SK-N-SH (cell line): ENCODE results near the gene S100Z. TPM values are rescaled to one million over a fixed set of nuclear protein-coding genes. Genes with fewer than 3 reads are reported as not detected.
"Not testable (repeated sequence)": the region's sequence is repeated elsewhere in the genome, so short reads cannot be mapped to it uniquely, and the experiment has no call there.

Experiments used
- CTCF ChIA-PET: fragments of 300-600, 350-600 bp; formaldehyde crosslinking; extraction: SDS; loops from one replicate; lab custom pipeline; 2021; lab: Yijun Ruan, JAX
- POLR2A ChIA-PET: fragments of 350-600 bp; sonication (Branson Sonifier 250); formaldehyde crosslinking; extraction: SDS; loops from one replicate; lab custom pipeline; 2020; ENCODE audit warnings: antibody characterized with exemption, inconsistent platforms; lab: Yijun Ruan, JAX
- DNase-seq: peaks from one replicate; pipeline ENCODE4 v3.0.0; 2012
- H2AFZ ChIP-seq: fragments of 200-600 bp; sonication (generic); 2 replicates; pipeline ENCODE4 v1.8.1; 2016; ENCODE audit warnings: antibody characterized with exemption, mild to moderate bottlenecking, low read depth
- H3F3A ChIP-seq: fragments of 200-600 bp; sonication (generic); replicated peaks from 2 replicates; pipeline ENCODE3; 2016; ENCODE audit warnings: antibody characterized with exemption, mild to moderate bottlenecking; ENCODE audit not compliant: insufficient read depth
- H3K27ac ChIP-seq, 2 experiments: fragments of 200-500 bp in 1 of 2; fragments of 200-600 bp in 1 of 2; sonication (Bioruptor generic) in 1 of 2; sonication (generic), shearing (Covaris generic) in 1 of 2; 2 replicates each; pipeline versions ENCODE4 v1.5.1 to v1.6.1; 2014 to 2016; ENCODE audit warnings: low read depth in 2 of 2, inconsistent platforms in 1 of 2, low read length in 1 of 2, mild to moderate bottlenecking in 1 of 2, mixed read lengths in 1 of 2
- H3K27me3 ChIP-seq: fragments of 200-600 bp; sonication (generic), shearing (Covaris generic); 2 replicates; pipeline ENCODE4 v1.6.1; 2016; ENCODE audit warnings: mixed run types; ENCODE audit not compliant: insufficient read depth
- H3K36me3 ChIP-seq, 2 experiments: fragments of 200-500 bp in 1 of 2; fragments of 200-600 bp in 1 of 2; sonication (Bioruptor generic) in 1 of 2; sonication (generic) in 1 of 2; replicated peaks in 1 of 2; 2 replicates each; pipeline versions ENCODE3 to v1.5.1; 2014 to 2016; ENCODE audit warnings: low read length in 1 of 2, mild to moderate bottlenecking in 1 of 2; ENCODE audit not compliant: insufficient read depth in 2 of 2, control insufficient read depth in 1 of 2
- H3K4me1 ChIP-seq, 2 experiments: fragments of 200-500 bp in 1 of 2; fragments of 200-600 bp in 1 of 2; sonication (Bioruptor generic) in 1 of 2; sonication (generic), shearing (Covaris generic) in 1 of 2; 2 replicates each; pipeline versions ENCODE4 v1.5.1 to v1.6.1; 2014 to 2016; ENCODE audit warnings: low read depth in 1 of 2, low read length in 1 of 2, mixed run types in 1 of 2; ENCODE audit not compliant: insufficient read depth in 2 of 2, control insufficient read depth in 1 of 2
- H3K4me2 ChIP-seq: fragments of 200-600 bp; sonication (generic), shearing (Covaris generic); 2 replicates; pipeline ENCODE4 v1.6.1; 2017; ENCODE audit warnings: mixed run types
- H3K4me3 ChIP-seq, 2 experiments: fragments of 200-500 bp in 1 of 2; fragments of 200-600 bp in 1 of 2; sonication (Bioruptor generic) in 1 of 2; sonication (generic), shearing (Covaris generic) in 1 of 2; 2 replicates each; pipeline versions ENCODE4 v1.5.1 to v1.8.1; 2014 to 2016; ENCODE audit warnings: low read depth in 2 of 2, inconsistent platforms in 1 of 2, low read length in 1 of 2, mild to moderate bottlenecking in 1 of 2, mixed read lengths in 1 of 2, moderate library complexity in 1 of 2
- H3K79me2 ChIP-seq: fragments of 200-600 bp; sonication (generic); 2 replicates; pipeline ENCODE4 v1.8.1; 2017; ENCODE audit warnings: mild to moderate bottlenecking; ENCODE audit not compliant: insufficient read depth
- H3K9ac ChIP-seq: fragments of 200-600 bp; sonication (generic); 2 replicates; pipeline ENCODE4 v1.6.1; 2017; ENCODE audit warnings: mixed run types
- H3K9me2 ChIP-seq: fragments of 200-600 bp; sonication (generic); 2 replicates; pipeline ENCODE4 v1.6.1; 2017; ENCODE audit warnings: mixed run types
- H3K9me3 ChIP-seq: fragments of 200-600 bp; sonication (generic); 2 replicates; pipeline ENCODE4 v1.6.1; 2017; ENCODE audit warnings: mixed run types, mild to moderate bottlenecking, moderate library complexity
- H4K20me1 ChIP-seq: fragments of 200-600 bp; sonication (generic); 2 replicates; pipeline ENCODE4 v1.6.1; 2017; ENCODE audit warnings: mild to moderate bottlenecking, mixed run types; ENCODE audit not compliant: insufficient read depth
- ELF1 ChIP-seq: IDR thresholded peaks from 2 replicates; pipeline ENCODE4 v1.4.0; 2012
- EZH2phosphoT487 ChIP-seq: fragments of 200-600 bp; sonication (generic); IDR thresholded peaks from 2 replicates; pipeline ENCODE4 v1.6.1; 2017; ENCODE audit warnings: low read depth, mixed run types, mild to moderate bottlenecking, antibody characterized with exemption, moderate library complexity, borderline replicate concordance
- FOXM1 ChIP-seq: IDR thresholded peaks from 2 replicates; pipeline ENCODE4 v1.4.0; 2012; ENCODE audit warnings: low read depth, mild to moderate bottlenecking
- GABPA ChIP-seq: IDR thresholded peaks from 2 replicates; pipeline ENCODE4 v1.4.0; 2012; ENCODE audit warnings: low read depth, mild to moderate bottlenecking
- MEF2A ChIP-seq: IDR thresholded peaks from 2 replicates; pipeline ENCODE4 v1.4.0; 2012; ENCODE audit warnings: low read depth, borderline replicate concordance
- NRF1 ChIP-seq: IDR thresholded peaks from 2 replicates; pipeline ENCODE4 v1.6.1; 2012; ENCODE audit warnings: low read depth, mild to moderate bottlenecking, low read length
- PBX3 ChIP-seq: IDR thresholded peaks from 2 replicates; pipeline ENCODE4; 2012
- RAD21 ChIP-seq: IDR thresholded peaks from 2 replicates; pipeline ENCODE4 v1.6.1; 2012; ENCODE audit warnings: mild to moderate bottlenecking, low read length
- TCF12 ChIP-seq: IDR thresholded peaks from 2 replicates; pipeline ENCODE4 v1.4.0; 2012
- WGBS: methylation state at CpG from one replicate; pipeline ENCODE4 v1.1.6; 2017; ENCODE audit warnings: low lambda C conversion rate; 5-methylcytosine and 5-hydroxymethylcytosine counted together
- polyA plus RNA-seq, 3 experiments: library from polyadenylated mRNA; depleted of rRNA; stranded (reverse); fragments of >200 nt; gene quantifications; 2 replicates each; pipeline ENCODE4 v1.2.3, GENCODE V29; 2012

The S100Z gene
- polyA plus RNA-seq, 1 of the 3 experiments (the other 2 are of a cell fraction), result not detected

GRCh38 chr5:76851728-76852369 is 2.0 kb downstream of the S100Z start:
- Histone ChIP-seq H3K9me3 (no peaks in the 10 kb centered on the region), H2AFZ (no peak overlapping the region), H3K79me2 (no peaks in the 10 kb centered on the region), H3K36me3 (no peaks in the 10 kb centered on the region), H3K4me3 (no peak overlapping the region), H3K27ac (no peak overlapping the region), H3F3A (no peaks in the 10 kb centered on the region), H4K20me1 (no peaks in the 10 kb centered on the region), H3K4me1 (no peaks in the 10 kb centered on the region), H3K9ac (no peak overlapping the region), H3K4me2 (no peak overlapping the region), H3K27me3 (no peaks in the 10 kb centered on the region), H3K9me2 (no peaks in the 10 kb centered on the region)
- no peak for TF ChIP-seq RAD21
- TF ChIP-seq MEF2A, result no peak
- ChIA-PET POLR2A (no interaction called here), CTCF (interaction anchor here (0.6 to 1.2 kb wide), 2 partner anchors 15 to 16 kb away, joined by 3 to 4 read pairs; no protein-coding TSS in a partner anchor)
- no peak for DNase-seq
- 79% methylated on average over 7 of the region's 7 CpGs for WGBS

- H3K9ac ChIP-seq, result no peak overlapping the region
Measured at GRCh38 chr5:76852772-76853171, 3.0 kb downstream of the S100Z start.

GRCh38 chr5:76853741-76854140 is 3.9 kb downstream of the S100Z start:
- POLR2A ChIA-PET, H3K27me3 ChIP-seq, H3K9ac ChIP-seq, H3K4me3 ChIP-seq, DNase-seq, H3K27ac ChIP-seq, H3K4me2 ChIP-seq, H3K9me2 ChIP-seq, H3K79me2 ChIP-seq, H2AFZ ChIP-seq, H3K4me1 ChIP-seq, CTCF ChIA-PET, H3F3A ChIP-seq, H3K9me3 ChIP-seq, H4K20me1 ChIP-seq, H3K36me3 ChIP-seq: not testable (repeated sequence)
- 82% methylated on average over 3 of the region's 3 CpGs for WGBS

More at GRCh38 chr5:76852772-76853171, 3.0 kb downstream of the S100Z start:
- H3K4me1 ChIP-seq, result no peaks in the 10 kb centered on the region
- H3K27me3 ChIP-seq, result no peaks in the 10 kb centered on the region
- 65% methylated on average over 2 of the region's 2 CpGs for WGBS
- H3K9me2 ChIP-seq, result no peaks in the 10 kb centered on the region
- H3K9me3 ChIP-seq, result no peaks in the 10 kb centered on the region
- H4K20me1 ChIP-seq, result no peaks in the 10 kb centered on the region
- H3K27ac ChIP-seq, result no peak overlapping the region
- no peak overlapping the region for H2AFZ ChIP-seq
- ChIA-PET CTCF (interaction anchor here (1.2 kb wide), 1 partner anchor 15 kb away, joined by 4 read pairs; no protein-coding TSS in a partner anchor), POLR2A (no interaction called here)
- no peak for DNase-seq
- H3F3A ChIP-seq, result no peaks in the 10 kb centered on the region
- TF ChIP-seq PBX3 (no peak), RAD21 (no peak), TCF12 (no peak), FOXM1 (no peak), EZH2phosphoT487 (no peak), ELF1 (no peak), GABPA (no peak), NRF1 (no peak)
- no peak overlapping the region for H3K4me3 ChIP-seq
- H3K79me2 ChIP-seq, result no peaks in the 10 kb centered on the region
- H3K4me2 ChIP-seq, result no peak overlapping the region
- H3K36me3 ChIP-seq, result no peaks in the 10 kb centered on the region
